GM12873 (cell line): ENCODE measurements around the gene ZNF609.

Experiments used
- CTCF ChIP-seq: IDR thresholded peaks from 2 replicates; pipeline ENCODE4 v1.5.1; 2012; ENCODE audit warnings: low read depth, mild to moderate bottlenecking, moderate library complexity, low read length, control low read depth; ENCODE audit not compliant: insufficient read depth; ENCODE audit errors: missing control alignments

ZNF609 gene

GRCh38 chr15:64490598-64491259 lies 30.4 kb downstream of the ZNF609 start:
- TF ChIP-seq CTCF = no peak

GRCh38 chr15:64493641-64494040 lies 33.3 kb downstream of the ZNF609 start:
- no peak for TF ChIP-seq CTCF

- TF ChIP-seq CTCF = no peak
Observed at GRCh38 chr15:64500695-64501395, 40.5 kb downstream of the ZNF609 start.

GRCh38 chr15:64501396-64501715 lies 41.0 kb downstream of the ZNF609 start:
- no peak for TF ChIP-seq CTCF

- TF ChIP-seq CTCF = no peak
Observed at GRCh38 chr15:64502151-64502550, 41.8 kb downstream of the ZNF609 start.

- TF ChIP-seq CTCF = no peak
Observed at GRCh38 chr15:64502551-64502950, 42.2 kb downstream of the ZNF609 start.

- TF ChIP-seq CTCF = no peak
Observed at GRCh38 chr15:64503197-64503596, 42.8 kb downstream of the ZNF609 start.
